Ectodermal cell (in vitro differentiated cells): Measurements from ENCODE around the gene IDH1.
A peak's percentile ranks its signal among the peaks of the same experiment; 100 is the strongest.
"Not testable (repeated sequence)": the region's sequence is repeated elsewhere in the genome, so short reads cannot be mapped to it uniquely, and the experiment has no call there.

Experiments used
- H3K27ac ChIP-seq: 2 replicates; pipeline ENCODE4 v1.7.0; 2013; ENCODE audit warnings: mild to moderate bottlenecking, low read depth, low read length; ENCODE audit not compliant: insufficient read depth, poor library complexity, severe bottlenecking
- H3K27me3 ChIP-seq: 2 replicates; pipeline ENCODE4 v1.7.0; 2013; ENCODE audit warnings: mild to moderate bottlenecking, low read length; ENCODE audit not compliant: insufficient read depth, control insufficient read depth, poor library complexity, severe bottlenecking
- H3K36me3 ChIP-seq: one replicate; pipeline ENCODE4 v1.7.0; 2013; ENCODE audit warnings: low read length; ENCODE audit not compliant: control insufficient read depth, insufficient read depth
- H3K4me1 ChIP-seq: one replicate; pipeline ENCODE4 v1.7.0; 2013; ENCODE audit warnings: low read length; ENCODE audit not compliant: control insufficient read depth, insufficient read depth
- H3K4me3 ChIP-seq: 2 replicates; pipeline ENCODE4 v1.7.0; 2013; ENCODE audit warnings: low read depth, low read length, control low read depth; ENCODE audit not compliant: insufficient read depth
- H3K9me3 ChIP-seq: 2 replicates; pipeline ENCODE4 v1.7.0; 2013; ENCODE audit warnings: mild to moderate bottlenecking, low read length, moderate library complexity; ENCODE audit not compliant: control insufficient read depth
- WGBS, 2 experiments: methylation state at CpG; one replicate each; pipeline ENCODE4 v1.1.7; 2013; ENCODE audit warnings: missing lambda C conversion rate in 2 of 2; 5-methylcytosine and 5-hydroxymethylcytosine counted together

Gene IDH1

GRCh38 chr2:208222351-208222750 is 32.5 kb downstream of the IDH1 start:
- 94 to 97% methylated on average over 3 of the region's 3 CpGs for WGBS, 2 experiments
- Histone ChIP-seq H3K27me3 (no peaks in the 10 kb centered on the region), H3K4me3 (no peak overlapping the region), H3K36me3 (no peaks in the 10 kb centered on the region), H3K9me3 (no peaks in the 10 kb centered on the region), H3K27ac (no peak overlapping the region), H3K4me1 (no peaks in the 10 kb centered on the region)

- not testable (repeated sequence) for H3K9me3 ChIP-seq, H3K27ac ChIP-seq, H3K27me3 ChIP-seq, H3K4me1 ChIP-seq, H3K36me3 ChIP-seq, H3K4me3 ChIP-seq
- 93 to 99% methylated on average over 3 of the region's 3 CpGs for WGBS, 2 experiments
Observed at GRCh38 chr2:208221873-208222272, 33.0 kb downstream of the IDH1 start.

- 93 to 94% methylated on average over 9 of the region's 9 CpGs for WGBS, 2 experiments
- Histone ChIP-seq H3K36me3 (no peaks in the 10 kb centered on the region), H3K9me3 (no peaks in the 10 kb centered on the region), H3K4me1 (no peaks in the 10 kb centered on the region), H3K27me3 (no peaks in the 10 kb centered on the region), H3K27ac (no peak overlapping the region), H3K4me3 (no peak overlapping the region)
Observed at GRCh38 chr2:208210688-208211451, 44.0 kb downstream of the IDH1 start.

GRCh38 chr2:208208335-208209085 is 46.4 kb downstream of the IDH1 start:
- Histone ChIP-seq H3K27me3 (no peaks in the 10 kb centered on the region), H3K4me1 (no peaks in the 10 kb centered on the region), H3K4me3 (no peak overlapping the region), H3K27ac (no peak overlapping the region), H3K9me3 (no peaks in the 10 kb centered on the region), H3K36me3 (no peaks in the 10 kb centered on the region)
- 92 to 93% methylated on average over 9 of the region's 9 CpGs for WGBS, 2 experiments

GRCh38 chr2:208207769-208208168 is 47.1 kb downstream of the IDH1 start:
- no peaks in the 10 kb centered on the region for H3K36me3 ChIP-seq
- no peak overlapping the region for H3K4me3 ChIP-seq
- H3K27me3 ChIP-seq = no peaks in the 10 kb centered on the region
- no peaks in the 10 kb centered on the region for H3K9me3 ChIP-seq
- H3K27ac ChIP-seq = no peak overlapping the region
- no peaks in the 10 kb centered on the region for H3K4me1 ChIP-seq
- 93% methylated on average over 3 of the region's 3 CpGs for WGBS, 2 experiments

GRCh38 chr2:208204166-208204565 is 50.7 kb downstream of the IDH1 start:
- Histone ChIP-seq H3K4me1 (no peaks in the 10 kb centered on the region), H3K4me3 (no peak overlapping the region), H3K27me3 (no peaks in the 10 kb centered on the region), H3K9me3 (no peaks in the 10 kb centered on the region), H3K36me3 (no peaks in the 10 kb centered on the region), H3K27ac (no peak overlapping the region)
- WGBS, 2 experiments = 96 to 99% methylated on average over 4 of the region's 5 CpGs

GRCh38 chr2:208195531-208195930 is 59.3 kb downstream of the IDH1 start:
- no peak overlapping the region for H3K27ac ChIP-seq
- H3K27me3 ChIP-seq = no peaks in the 10 kb centered on the region
- 94% methylated on average over 3 of the region's 3 CpGs for WGBS, 2 experiments
- H3K9me3 ChIP-seq = no peaks in the 10 kb centered on the region
- no peak overlapping the region for H3K4me3 ChIP-seq
- H3K4me1 ChIP-seq = peaks cover 4% of the 10 kb centered on the region
- H3K36me3 ChIP-seq = no peaks in the 10 kb centered on the region

- Histone ChIP-seq H3K9me3 (no peaks in the 10 kb centered on the region), H3K27ac (no peak overlapping the region), H3K27me3 (no peaks in the 10 kb centered on the region), H3K4me1 (peaks cover 26% of the 10 kb centered on the region), H3K4me3 (no peak overlapping the region), H3K36me3 (no peaks in the 10 kb centered on the region)
- 93% methylated on average over 7 to 8 of the region's 8 CpGs for WGBS, 2 experiments
Observed at GRCh38 chr2:208192611-208193236, 62.1 kb downstream of the IDH1 start.

GRCh38 chr2:208189810-208190503 is 64.9 kb downstream of the IDH1 start, which contains the start of gene C2orf80:
C2orf80 (minus strand) TSS chr2:208190030; CDS start chr2:208186986, 3,044 bp downstream.
- peak within 1 kb of the TSS; percentile 91 for H3K27ac ChIP-seq
- H3K36me3 ChIP-seq = no peaks in the 10 kb centered on the region
- peaks cover 34% of the 10 kb centered on the region for H3K4me1 ChIP-seq
- H3K4me3 ChIP-seq = no peak within 1 kb of the TSS
- WGBS, 2 experiments = 53 to 69% methylated on average over 9 to 10 of the region's 10 CpGs
- H3K9me3 ChIP-seq = no peaks in the 10 kb centered on the region
- H3K27me3 ChIP-seq = no peaks in the 10 kb centered on the region
